Measurements from ENCODE around the gene ALDOB. TPM values are rescaled to one million over a fixed set of nuclear protein-coding genes. Genes with fewer than 3 reads are reported as not detected.

ALDOB gene
- total RNA-seq, 1 experiment from 2014 or later: not detected

DNA sequence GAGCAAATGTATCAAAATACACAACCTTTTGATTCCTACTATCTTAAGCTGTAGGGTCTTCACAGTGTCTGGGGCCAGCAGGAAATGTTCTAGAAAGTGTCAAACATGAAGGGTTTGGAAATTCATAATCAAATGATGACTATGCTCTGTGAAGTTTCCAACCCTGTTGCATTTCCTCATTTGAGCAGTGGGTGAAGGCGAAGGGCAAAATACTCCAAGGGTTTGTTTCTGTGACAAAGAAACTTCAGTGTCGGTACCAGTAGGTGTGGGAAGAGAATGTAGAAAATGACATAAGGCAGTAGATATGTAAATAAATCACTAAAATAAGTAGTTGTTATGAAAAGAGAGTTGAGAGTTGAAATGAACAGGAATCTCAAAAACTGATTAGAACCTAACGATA is 576 bp downstream of the ALDOB start:
- no peaks in the 10 kb centered on the region for H3K27me3 Mint-ChIP-seq (ENCODE audit: low read depth)
- no peak for DNase-seq
- Histone ChIP-seq H2BK20ac (ENCODE audit: low read depth, low read length, poor library complexity, severe bottlenecking) (no peak overlapping the region), H3K79me1 (ENCODE audit: insufficient read depth, low read depth, low read length, poor library complexity, severe bottlenecking) (no peaks in the 10 kb centered on the region), H2AFZ (ENCODE audit: low read length) (no peak overlapping the region), H2BK5ac (ENCODE audit: insufficient read length, low read length) (no peak overlapping the region), H4K20me1 (ENCODE audit: control insufficient read depth, insufficient read depth, insufficient read length) (no peaks in the 10 kb centered on the region), H4K91ac (ENCODE audit: insufficient read length, low read depth, low read length) (no peak overlapping the region), H3K9ac (ENCODE audit: extremely low read depth, insufficient read length, low read length) (no peak overlapping the region), H2BK12ac (ENCODE audit: insufficient read length, low read depth, low read length) (no peak overlapping the region), H3K23me2 (ENCODE audit: insufficient read length, low read depth, low read length, poor library complexity, severe bottlenecking) (no peaks in the 10 kb centered on the region), H3K18ac (ENCODE audit: insufficient read length, low read depth, low read length) (no peak overlapping the region), H3K4ac (ENCODE audit: low read depth, low read length) (no peak overlapping the region), H3K27ac (ENCODE audit: insufficient read length, low read depth, low read length) (no peak overlapping the region), H3K9me3 (ENCODE audit: control insufficient read depth, low read depth, low read length) (no peaks in the 10 kb centered on the region), H2BK120ac (ENCODE audit: low read depth, low read length, poor library complexity, severe bottlenecking) (no peak overlapping the region), H3K56ac (ENCODE audit: insufficient read length, low read depth, low read length) (no peak overlapping the region), H3K79me2 (ENCODE audit: insufficient read depth, low read length) (no peaks in the 10 kb centered on the region), H2BK15ac (ENCODE audit: low read depth, low read length) (no peak overlapping the region), H3T11ph (ENCODE audit: low read length) (no peak overlapping the region), H4K8ac (replicated peaks; ENCODE audit: insufficient read length, low read depth, low read length) (no peak overlapping the region), H2AK5ac (ENCODE audit: insufficient read length, low read length) (no peak overlapping the region), H4K5ac (ENCODE audit: insufficient read length, low read depth, low read length) (no peak overlapping the region), H3K14ac (ENCODE audit: insufficient read depth, low read length) (no peak overlapping the region), H3K27me3 (ENCODE audit: insufficient read depth, low read length) (no peaks in the 10 kb centered on the region), H3K4me2 (ENCODE audit: insufficient read depth, insufficient read length, low read length) (no peak overlapping the region), H3K4me1 (ENCODE audit: insufficient read depth, low read length) (no peaks in the 10 kb centered on the region), H3K23ac (ENCODE audit: insufficient read length, low read depth, low read length) (no peak overlapping the region)
- H3K4me3 Mint-ChIP-seq: no peak overlapping the region
- TF ChIP-seq, protein P1, sequence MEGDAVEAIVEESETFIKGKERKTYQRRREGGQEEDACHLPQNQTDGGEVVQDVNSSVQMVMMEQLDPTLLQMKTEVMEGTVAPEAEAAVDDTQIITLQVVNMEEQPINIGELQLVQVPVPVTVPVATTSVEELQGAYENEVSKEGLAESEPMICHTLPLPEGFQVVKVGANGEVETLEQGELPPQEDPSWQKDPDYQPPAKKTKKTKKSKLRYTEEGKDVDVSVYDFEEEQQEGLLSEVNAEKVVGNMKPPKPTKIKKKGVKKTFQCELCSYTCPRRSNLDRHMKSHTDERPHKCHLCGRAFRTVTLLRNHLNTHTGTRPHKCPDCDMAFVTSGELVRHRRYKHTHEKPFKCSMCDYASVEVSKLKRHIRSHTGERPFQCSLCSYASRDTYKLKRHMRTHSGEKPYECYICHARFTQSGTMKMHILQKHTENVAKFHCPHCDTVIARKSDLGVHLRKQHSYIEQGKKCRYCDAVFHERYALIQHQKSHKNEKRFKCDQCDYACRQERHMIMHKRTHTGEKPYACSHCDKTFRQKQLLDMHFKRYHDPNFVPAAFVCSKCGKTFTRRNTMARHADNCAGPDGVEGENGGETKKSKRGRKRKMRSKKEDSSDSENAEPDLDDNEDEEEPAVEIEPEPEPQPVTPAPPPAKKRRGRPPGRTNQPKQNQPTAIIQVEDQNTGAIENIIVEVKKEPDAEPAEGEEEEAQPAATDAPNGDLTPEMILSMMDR (conservative IDR thresholded peaks at IDR 0.05): no peak
- H3K27ac Mint-ChIP-seq: no peak overlapping the region
- no peaks in the 10 kb centered on the region for H3K36me3 Mint-ChIP-seq (ENCODE audit: insufficient read depth in 1 of 3, low read depth in 3 of 3)
- no peaks in the 10 kb centered on the region for H3K4me1 Mint-ChIP-seq
- no CpG with 5 or more reads among the region's 3 CpGs for WGBS (ENCODE audit: extremely low coverage, insufficient read length, low lambda C conversion rate)
- no peaks in the 10 kb centered on the region for H3K9me3 Mint-ChIP-seq
